MM.1S (cell line): ENCODE results near the gene MPST.

ENCODE experiments used
- EZH2 ChIP-seq: fragments of 300-600 bp; sonication (generic); optimal IDR thresholded peaks from 2 replicates; pipeline ENCODE3; 2017; ENCODE audit warnings: low read depth, mild to moderate bottlenecking, antibody characterized with exemption, low read length, mixed read lengths
- EZH2phosphoT487 ChIP-seq: fragments of 300-600 bp; sonication (generic); IDR thresholded peaks from 2 replicates; pipeline ENCODE4 v1.6.1; 2018; ENCODE audit warnings: antibody characterized with exemption, low read length
- TF ChIP-seq, protein P1 (sequence below): fragments of 300-600 bp; sonication (generic); IDR thresholded peaks from 2 replicates; pipeline ENCODE4 v1.5.1; 2016; ENCODE audit warnings: antibody characterized with exemption, low read length, mixed read lengths

- TF ChIP-seq, protein P1, sequence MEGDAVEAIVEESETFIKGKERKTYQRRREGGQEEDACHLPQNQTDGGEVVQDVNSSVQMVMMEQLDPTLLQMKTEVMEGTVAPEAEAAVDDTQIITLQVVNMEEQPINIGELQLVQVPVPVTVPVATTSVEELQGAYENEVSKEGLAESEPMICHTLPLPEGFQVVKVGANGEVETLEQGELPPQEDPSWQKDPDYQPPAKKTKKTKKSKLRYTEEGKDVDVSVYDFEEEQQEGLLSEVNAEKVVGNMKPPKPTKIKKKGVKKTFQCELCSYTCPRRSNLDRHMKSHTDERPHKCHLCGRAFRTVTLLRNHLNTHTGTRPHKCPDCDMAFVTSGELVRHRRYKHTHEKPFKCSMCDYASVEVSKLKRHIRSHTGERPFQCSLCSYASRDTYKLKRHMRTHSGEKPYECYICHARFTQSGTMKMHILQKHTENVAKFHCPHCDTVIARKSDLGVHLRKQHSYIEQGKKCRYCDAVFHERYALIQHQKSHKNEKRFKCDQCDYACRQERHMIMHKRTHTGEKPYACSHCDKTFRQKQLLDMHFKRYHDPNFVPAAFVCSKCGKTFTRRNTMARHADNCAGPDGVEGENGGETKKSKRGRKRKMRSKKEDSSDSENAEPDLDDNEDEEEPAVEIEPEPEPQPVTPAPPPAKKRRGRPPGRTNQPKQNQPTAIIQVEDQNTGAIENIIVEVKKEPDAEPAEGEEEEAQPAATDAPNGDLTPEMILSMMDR, result peak; percentile 82
- TF ChIP-seq EZH2 (no peak), EZH2phosphoT487 (no peak)
These were observed 2.4 kb downstream of the MPST start for GRCh38 chr22:37021710-37022482.
